Skin epidermis (tissue), 12 donors: ENCODE measurements around the gene LRRC23.

Source experiments
- H3K27ac ChIP-seq, 21 experiments: fragments of 200-600 bp; sonication (generic) in 11 of 21; one replicate each; pipeline ENCODE4 v1.5.0; 2020; ENCODE audit warnings: mild to moderate bottlenecking in 3 of 21, inconsistent platforms in 2 of 21, moderate library complexity in 2 of 21
- H3K4me3 ChIP-seq, 7 experiments: fragments of 200-600 bp; sonication (generic) in 2 of 7; one replicate each; pipeline ENCODE4 v1.5.0; 2020; ENCODE audit warnings: inconsistent platforms in 2 of 7, mild to moderate bottlenecking in 2 of 7, moderate library complexity in 1 of 7

LRRC23 gene

GRCh38 chr12:6951551-6952120 is 47.0 kb downstream of the LRRC23 start:
- Histone ChIP-seq H3K4me3 (peak overlapping the region; percentile 30 to 50 (median 45)), H3K27ac (peak overlapping the region; percentile 28 to 99 (median 88))

DNA sequence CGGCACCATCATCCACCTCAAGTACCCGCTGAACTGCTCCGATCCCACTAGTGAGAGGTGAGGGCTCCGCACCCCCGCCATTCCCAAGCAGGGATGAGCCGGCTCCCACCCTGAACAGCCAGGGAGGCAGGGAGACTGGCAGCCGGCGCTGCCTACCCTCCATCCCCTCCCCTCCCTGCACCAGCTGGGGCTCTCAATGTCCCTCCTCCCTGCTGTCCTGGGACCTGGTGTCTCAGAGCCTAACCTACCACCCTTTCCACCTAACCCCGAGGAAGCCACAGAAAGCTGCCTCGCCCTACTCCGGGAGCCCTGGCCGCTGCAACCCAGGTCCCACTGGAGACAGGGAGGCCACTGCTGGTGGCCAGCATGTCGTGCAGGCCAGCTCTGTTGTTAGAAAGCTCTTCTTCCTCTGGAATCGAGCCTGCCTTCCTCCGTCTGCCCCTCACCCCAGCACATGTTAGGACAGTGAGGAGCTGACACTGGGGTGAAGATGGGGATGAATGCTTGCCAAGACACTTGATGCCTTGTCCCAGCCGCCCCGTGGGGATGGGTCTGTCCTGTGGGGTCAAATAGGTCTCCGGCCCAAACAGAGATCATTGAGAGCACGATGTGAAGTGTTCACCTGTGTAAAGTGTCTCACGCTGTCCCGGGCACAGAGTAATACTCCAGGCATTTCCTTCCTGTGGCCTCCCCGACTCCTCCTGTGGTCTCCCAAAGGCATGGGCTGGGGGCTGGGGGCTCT is 47.7 kb downstream of the LRRC23 start:
- Histone ChIP-seq H3K4me3 (peak overlapping the region; percentile 30 to 50 (median 45)), H3K27ac (peak overlapping the region in 20 of 21 experiments; percentile 23 to 99 (median 88))

DNA sequence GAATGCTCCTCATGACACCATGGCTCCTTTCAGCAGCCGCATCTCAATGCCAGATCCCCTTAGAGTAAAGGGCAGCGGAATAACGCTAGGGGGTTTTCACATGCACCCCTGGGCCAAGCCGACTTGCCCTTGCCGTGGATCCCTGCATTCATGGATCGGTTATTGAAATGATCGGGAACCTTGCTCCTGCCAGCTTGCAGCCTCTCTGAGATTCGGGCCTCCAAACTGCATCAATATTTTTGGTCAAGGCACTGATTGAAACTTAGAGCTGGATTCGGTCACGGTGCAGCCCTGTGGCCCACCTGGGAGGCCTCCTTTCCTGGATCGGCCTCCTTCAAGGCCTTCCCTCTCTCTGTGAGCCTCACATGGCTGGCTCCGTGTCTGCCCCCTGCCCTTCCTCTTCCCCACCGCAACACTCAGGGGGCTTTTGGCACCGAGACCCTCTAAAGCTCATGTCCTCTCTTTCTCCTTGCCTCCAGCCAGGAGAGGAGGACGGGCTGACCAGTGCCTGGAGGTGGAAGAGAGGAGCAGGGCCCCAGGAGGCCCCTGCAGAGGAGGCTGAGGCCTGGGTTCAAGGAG is 48.3 kb downstream of the LRRC23 start:
- H3K27ac ChIP-seq, result peak overlapping the region in 19 of 21 experiments; percentile 65 to 99 (median 88)
- H3K4me3 ChIP-seq, result peak overlapping the region; percentile 30 to 50 (median 45)

DNA sequence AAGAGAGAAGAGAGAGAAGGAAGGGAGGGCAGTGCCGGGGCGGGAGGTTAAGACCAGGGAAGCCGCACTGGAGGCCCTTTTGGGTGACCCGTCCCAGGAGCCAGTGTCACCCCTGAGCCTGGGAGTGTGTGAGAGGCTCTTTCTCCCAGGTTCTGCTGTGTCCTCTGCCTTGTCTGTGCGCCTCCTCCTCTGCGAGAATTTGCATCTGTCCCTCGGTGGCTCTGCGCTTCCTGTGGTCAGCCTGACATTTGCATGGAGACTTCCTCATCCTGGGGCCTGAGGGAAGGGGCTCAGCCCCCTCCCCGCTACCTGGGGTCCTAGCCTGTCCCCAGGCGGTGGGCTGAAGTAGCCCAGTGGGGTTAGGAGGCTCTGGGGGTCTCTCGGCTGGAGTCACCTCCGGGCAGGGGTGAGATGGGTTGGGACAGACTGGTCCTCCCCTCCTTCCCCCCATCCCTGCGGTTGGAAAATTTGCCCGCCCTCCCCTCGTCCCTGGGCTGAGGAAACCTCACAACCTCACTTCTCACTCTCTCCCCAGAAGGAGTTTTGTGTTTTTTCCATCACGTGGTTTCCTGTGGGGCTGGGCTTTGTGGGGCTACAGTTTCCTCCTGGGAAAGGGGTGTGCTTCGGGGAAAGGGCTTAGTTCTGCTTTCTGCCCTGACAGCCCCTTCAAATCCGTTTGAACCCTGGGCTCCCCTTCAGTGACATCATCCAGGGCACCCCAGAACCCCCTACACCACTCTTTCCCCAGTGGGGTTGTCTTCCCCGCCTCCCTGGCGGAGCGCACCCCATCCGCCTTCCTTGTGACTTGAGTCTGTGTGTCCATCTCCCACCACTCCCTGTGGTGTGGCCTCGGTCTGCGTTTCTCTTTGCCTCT is 49.1 kb downstream of the LRRC23 start:
- peak overlapping the region in 20 of 21 experiments; percentile 49 to 99 (median 88) for H3K27ac ChIP-seq
- peak overlapping the region; percentile 30 to 50 (median 45) for H3K4me3 ChIP-seq

DNA sequence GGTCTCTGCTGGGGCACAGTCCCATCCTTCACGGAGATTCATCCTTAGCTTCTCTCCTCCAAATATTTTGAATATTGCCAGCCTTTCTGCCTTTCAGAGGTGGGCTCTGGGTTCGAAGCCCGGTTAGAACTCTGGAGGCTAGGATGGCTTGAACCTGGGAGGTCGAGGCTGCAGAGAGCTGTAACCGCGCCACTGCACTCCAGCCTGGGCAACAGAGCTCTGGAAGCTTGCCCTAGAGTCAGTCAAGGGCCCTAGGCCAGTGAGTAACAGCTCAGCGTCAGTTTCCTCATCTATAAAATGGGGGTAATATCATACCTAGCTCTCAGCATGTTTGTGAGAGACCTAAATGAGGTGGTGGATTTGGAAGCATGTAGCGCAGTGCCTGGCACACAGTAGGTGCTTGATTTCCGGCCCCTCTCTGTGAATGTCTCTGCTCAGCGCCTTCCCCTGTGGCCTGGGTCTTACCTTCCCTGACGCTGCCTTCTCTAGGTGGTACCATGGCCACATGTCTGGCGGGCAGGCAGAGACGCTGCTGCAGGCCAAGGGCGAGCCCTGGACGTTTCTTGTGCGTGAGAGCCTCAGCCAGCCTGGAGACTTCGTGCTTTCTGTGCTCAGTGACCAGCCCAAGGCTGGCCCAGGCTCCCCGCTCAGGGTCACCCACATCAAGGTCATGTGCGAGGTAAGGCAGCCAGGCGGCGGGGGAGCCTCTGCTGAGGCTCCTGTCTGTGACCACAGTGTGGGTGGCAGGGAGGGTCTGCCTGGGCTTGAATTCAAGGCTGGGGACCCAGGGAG is 49.9 kb downstream of the LRRC23 start:
- Histone ChIP-seq H3K4me3 (peak overlapping the region in 4 of 7 experiments; percentile 8 to 48 (median 26)), H3K27ac (peak overlapping the region in 19 of 21 experiments; percentile 28 to 99 (median 88))

- no peak overlapping the region for H3K4me3 ChIP-seq
- H3K27ac ChIP-seq, result peak overlapping the region in 15 of 21 experiments; percentile 19 to 99 (median 90)
These were observed 50.7 kb downstream of the LRRC23 start for GRCh38 chr12:6955108-6956020.

GRCh38 chr12:6956021-6956727 is 51.6 kb downstream of the LRRC23 start:
- H3K4me3 ChIP-seq, result no peak overlapping the region

GRCh38 chr12:6957151-6957701 is 52.6 kb downstream of the LRRC23 start:
- Histone ChIP-seq H3K27ac (peak overlapping the region in 12 of 21 experiments; percentile 21 to 98 (median 70)), H3K4me3 (no peak overlapping the region)

More at GRCh38 chr12:6956021-6956727, 51.6 kb downstream of the LRRC23 start:
- peak overlapping the region in 12 of 21 experiments; percentile 32 to 98 (median 76) for H3K27ac ChIP-seq

- Histone ChIP-seq H3K27ac (peak overlapping the region in 19 of 21 experiments; percentile 8 to 98 (median 69)), H3K4me3 (no peak overlapping the region)
These were observed 53.4 kb downstream of the LRRC23 start for GRCh38 chr12:6957741-6958608.

GRCh38 chr12:6958609-6959057 is 54.0 kb downstream of the LRRC23 start:
- Histone ChIP-seq H3K27ac (peak overlapping the region in 19 of 21 experiments; percentile 10 to 98 (median 69)), H3K4me3 (peak overlapping the region in 1 of 7 experiments; percentile 11)

- peak overlapping the region in 19 of 21 experiments; percentile 10 to 98 (median 69) for H3K27ac ChIP-seq
- H3K4me3 ChIP-seq, result peak overlapping the region in 2 of 7 experiments; percentile 11 to 15
These were observed 54.6 kb downstream of the LRRC23 start for GRCh38 chr12:6959058-6959804.

- Histone ChIP-seq H3K4me3 (no peak overlapping the region), H3K27ac (peak overlapping the region in 19 of 21 experiments; percentile 10 to 98 (median 85))
These were observed 55.4 kb downstream of the LRRC23 start for GRCh38 chr12:6959805-6960592.

DNA sequence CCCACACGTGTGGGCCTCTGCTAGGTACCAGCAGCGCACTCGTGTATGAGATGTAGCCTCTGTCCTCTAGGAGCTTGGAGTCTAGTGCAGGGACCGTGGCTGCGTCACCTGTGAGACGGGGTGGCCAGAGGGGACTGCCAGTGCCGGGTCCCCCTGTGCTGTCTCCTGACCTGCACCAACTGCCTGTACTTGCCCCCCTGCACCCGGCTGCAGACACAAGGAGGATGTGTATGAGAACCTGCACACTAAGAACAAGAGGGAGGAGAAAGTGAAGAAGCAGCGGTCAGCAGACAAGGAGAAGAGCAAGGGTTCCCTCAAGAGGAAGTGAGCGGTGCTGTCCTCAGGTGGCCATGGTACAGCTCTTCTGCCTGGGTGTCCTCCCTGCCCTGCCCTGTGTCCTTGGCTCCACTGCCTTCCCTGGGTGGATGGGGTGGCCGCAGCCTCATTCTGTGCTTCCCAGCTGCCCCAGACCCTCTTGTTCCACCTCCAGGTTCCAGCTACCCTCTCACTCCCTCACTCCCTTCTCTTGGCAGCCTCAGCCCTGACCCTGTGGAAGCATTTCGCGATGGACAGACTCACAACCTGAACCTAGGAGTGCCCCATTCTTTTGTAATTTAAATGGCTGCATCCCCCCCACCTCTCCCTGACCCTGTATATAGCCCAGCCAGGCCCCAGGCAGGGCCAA is 56.1 kb downstream of the LRRC23 start:
- H3K27ac ChIP-seq, result peak overlapping the region in 20 of 21 experiments; percentile 80 to 97 (median 91)
- H3K4me3 ChIP-seq, result peak overlapping the region in 2 of 7 experiments; percentile 4 to 63
